Astrocyte (in vitro differentiated cells and primary cell): ENCODE measurements around the gene NME4. TPM values are rescaled to one million over a fixed set of nuclear protein-coding genes. Genes with fewer than 3 reads are reported as not detected.

Experiments
- DNase-seq: peaks from one replicate; pipeline ENCODE4 v3.0.0-alpha.2; 2010; ENCODE audit warnings: low read depth
- FAIRE-seq: peaks from 2 replicates; lab custom pipeline; 2011; peaks lifted over from hg19 to GRCh38; lab: Jason Lieb, UNC
- H2AFZ ChIP-seq: 2 replicates; pipeline ENCODE4 v1.6.0; 2012; ENCODE audit warnings: low read depth, low read length, inconsistent platforms
- H3K27ac ChIP-seq: 2 replicates; pipeline ENCODE4 v1.5.1; 2011; ENCODE audit warnings: low read depth, low read length, inconsistent platforms
- H3K27me3 ChIP-seq: 2 replicates; pipeline ENCODE4 v1.6.0; 2011; ENCODE audit warnings: low read length, inconsistent platforms; ENCODE audit not compliant: insufficient read depth
- H3K36me3 ChIP-seq: 2 replicates; pipeline ENCODE4 v1.5.1; 2011; ENCODE audit warnings: low read length, inconsistent platforms; ENCODE audit not compliant: insufficient read depth
- H3K4me1 ChIP-seq: 2 replicates; pipeline ENCODE4 v1.5.1; 2011; ENCODE audit warnings: low read length, inconsistent platforms; ENCODE audit not compliant: insufficient read depth
- H3K4me2 ChIP-seq: 2 replicates; pipeline ENCODE4 v1.6.0; 2012; ENCODE audit warnings: low read length, inconsistent platforms
- H3K4me3 ChIP-seq: 2 replicates; pipeline ENCODE4 v1.5.1; 2011; ENCODE audit warnings: low read depth, mild to moderate bottlenecking, low read length, inconsistent platforms; ENCODE audit not compliant: insufficient read depth
- H3K79me2 ChIP-seq: 2 replicates; pipeline ENCODE4 v1.6.0; 2012; ENCODE audit warnings: mild to moderate bottlenecking, low read length, inconsistent platforms; ENCODE audit not compliant: insufficient read depth
- H3K9ac ChIP-seq: 2 replicates; pipeline ENCODE4 v1.6.0; 2012; ENCODE audit warnings: mild to moderate bottlenecking, low read length, inconsistent platforms
- H3K9me3 ChIP-seq: 2 replicates; pipeline ENCODE4 v1.5.1; 2012; ENCODE audit warnings: low read depth, mild to moderate bottlenecking, low read length, inconsistent platforms; ENCODE audit not compliant: insufficient read depth
- H4K20me1 ChIP-seq: 2 replicates; pipeline ENCODE4 v1.6.0; 2012; ENCODE audit warnings: low read length, inconsistent platforms; ENCODE audit not compliant: insufficient read depth
- H3K27ac Mint-ChIP-seq: one replicate; pipeline ENCODE4 v1.8.0; 2021; ENCODE audit warnings: mild to moderate bottlenecking, mixed read lengths; ENCODE audit not compliant: unreplicated experiment
- H3K27me3 Mint-ChIP-seq: one replicate; pipeline ENCODE4 v1.8.0; 2021; ENCODE audit warnings: low read depth, mixed read lengths; ENCODE audit not compliant: unreplicated experiment
- H3K36me3 Mint-ChIP-seq: one replicate; pipeline ENCODE4 v1.8.0; 2021; ENCODE audit warnings: low read depth, mixed read lengths; ENCODE audit not compliant: unreplicated experiment
- H3K4me1 Mint-ChIP-seq: one replicate; pipeline ENCODE4 v1.8.0; 2021; ENCODE audit warnings: low read depth, mixed read lengths; ENCODE audit not compliant: unreplicated experiment
- H3K4me3 Mint-ChIP-seq: one replicate; pipeline ENCODE4 v1.8.0; 2021; ENCODE audit warnings: mild to moderate bottlenecking, moderate library complexity, mixed read lengths; ENCODE audit not compliant: unreplicated experiment
- H3K9me3 Mint-ChIP-seq: one replicate; pipeline ENCODE4 v1.8.0; 2021; ENCODE audit warnings: mild to moderate bottlenecking, mixed read lengths; ENCODE audit not compliant: unreplicated experiment
- CTCF ChIP-seq: IDR thresholded peaks from 2 replicates; pipeline ENCODE4 v1.5.1; 2011; ENCODE audit warnings: low read depth, mild to moderate bottlenecking, inconsistent platforms, low read length, moderate library complexity; ENCODE audit not compliant: insufficient read depth
- EZH2 ChIP-seq: IDR thresholded peaks from 2 replicates; pipeline ENCODE4 v1.6.1; 2012; ENCODE audit warnings: mild to moderate bottlenecking, low read length, inconsistent platforms; ENCODE audit not compliant: insufficient read depth
- total RNA-seq: library from RNA; stranded (reverse); gene quantifications from 2 replicates; pipeline ENCODE4 v1.2.1, GENCODE V29; 2021

The NME4 gene
- total RNA-seq, 1 donor from 2014 or later, result 268 TPM

GRCh38 chr16:352547-353403 lies 44.2 kb upstream of the NME4 start, which contains the start of gene AXIN1:
TSS of gene AXIN1 (minus strand) at chr16:352723. CDS start at chr16:347025, 5,698 bp downstream.
- Mint-ChIP-seq H3K27me3 (no peaks in the 10 kb centered on the region), H3K27ac (peak within 1 kb of the TSS; percentile 91), H3K4me3 (peak within 1 kb of the TSS; percentile 91), H3K4me1 (peaks cover 14% of the 10 kb centered on the region), H3K36me3 (no peaks in the 10 kb centered on the region), H3K9me3 (no peaks in the 10 kb centered on the region)
- Histone ChIP-seq H3K4me1 (no peaks in the 10 kb centered on the region), H3K27ac (no peak within 1 kb of the TSS), H3K27me3 (no peaks in the 10 kb centered on the region), H3K9ac (peak within 1 kb of the TSS; percentile 82), H2AFZ (peak within 1 kb of the TSS; percentile 77), H3K4me3 (peak within 1 kb of the TSS; percentile 79), H3K4me2 (peak within 1 kb of the TSS; percentile 95), H3K79me2 (peaks cover 34% of the 10 kb centered on the region), H3K36me3 (no peaks in the 10 kb centered on the region), H4K20me1 (peaks cover 27% of the 10 kb centered on the region), H3K9me3 (no peaks in the 10 kb centered on the region)
- DNase-seq (peak; percentile 72), FAIRE-seq (no peak)
- TF ChIP-seq EZH2, result no peak
- no peak for TF ChIP-seq CTCF

DNA sequence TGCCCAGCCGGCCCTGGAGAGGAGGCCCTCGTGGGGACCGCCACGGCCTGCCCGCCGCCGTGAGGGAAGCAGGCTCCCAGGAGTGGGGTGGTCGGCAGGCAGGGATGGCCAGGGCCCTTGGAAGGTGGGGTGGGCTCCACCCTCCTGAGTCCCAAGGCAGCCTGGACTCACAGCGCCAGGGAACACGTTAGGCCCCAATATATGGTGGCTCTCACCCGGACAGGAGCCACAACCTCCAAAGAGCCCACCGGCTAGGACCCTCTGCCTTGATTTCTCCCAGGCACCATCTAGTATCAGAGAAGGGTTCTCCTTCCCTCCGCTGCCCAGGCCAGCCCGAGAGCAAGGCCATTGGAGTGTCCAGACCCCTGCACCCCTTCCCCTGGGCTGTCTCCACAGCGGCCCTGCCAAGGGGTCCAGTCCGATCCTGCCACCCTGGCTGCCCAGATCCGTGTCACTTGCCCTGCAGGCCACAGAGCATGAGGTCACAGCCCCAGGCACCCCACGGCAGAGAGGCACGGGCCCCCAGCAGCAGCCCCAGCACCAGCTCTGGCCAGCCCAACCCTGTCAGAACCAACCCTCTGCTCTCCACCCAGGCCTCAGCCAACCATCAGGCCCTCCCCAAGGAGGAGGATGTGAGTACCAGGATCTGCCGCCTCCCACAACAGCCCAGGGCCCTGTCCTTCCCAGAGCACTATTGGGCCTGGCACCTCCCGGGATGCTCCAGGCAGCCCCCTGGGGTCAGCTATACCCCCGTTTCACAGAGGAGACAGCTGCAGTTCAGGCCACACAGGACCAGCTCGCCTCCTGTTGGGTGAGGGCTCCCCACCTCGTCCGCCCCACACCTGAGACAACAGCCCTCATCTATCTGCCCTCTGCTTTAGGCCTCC lies 43.4 kb upstream of the NME4 start:
- H2AFZ ChIP-seq, result peak overlapping the region; percentile 77
- DNase-seq (no peak), FAIRE-seq (no peak)
- H3K79me2 ChIP-seq, result peaks cover 25% of the 10 kb centered on the region
- H4K20me1 ChIP-seq, result peaks cover 18% of the 10 kb centered on the region
- TF ChIP-seq CTCF, result no peak
- no peak for TF ChIP-seq EZH2
- H3K4me1 Mint-ChIP-seq, result peaks cover 10% of the 10 kb centered on the region
- peak overlapping the region; percentile 43 for H3K9ac ChIP-seq
- no peak overlapping the region for H3K27ac Mint-ChIP-seq
- no peaks in the 10 kb centered on the region for H3K9me3 ChIP-seq
- peak overlapping the region; percentile 82 for H3K4me2 ChIP-seq
- H3K4me3 Mint-ChIP-seq, result no peak overlapping the region
- no peaks in the 10 kb centered on the region for H3K36me3 Mint-ChIP-seq
- H3K27me3 ChIP-seq, result no peaks in the 10 kb centered on the region
- no peak overlapping the region for H3K27ac ChIP-seq
- H3K4me3 ChIP-seq, result peak overlapping the region; percentile 37
- no peaks in the 10 kb centered on the region for H3K9me3 Mint-ChIP-seq
- no peaks in the 10 kb centered on the region for H3K27me3 Mint-ChIP-seq
- no peaks in the 10 kb centered on the region for H3K4me1 ChIP-seq
- H3K36me3 ChIP-seq, result no peaks in the 10 kb centered on the region
